AG04449 (cell line): Measurements from ENCODE around the gene MEOX1.

ENCODE experiments used
- CTCF ChIA-PET: fragments of 350-600 bp; formaldehyde crosslinking; extraction: SDS; loops from one replicate; lab custom pipeline; 2021; ENCODE audit warnings: antibody characterized with exemption; lab: Yijun Ruan, JAX
- POLR2A ChIA-PET: fragments of 400-600, 350-600 bp; formaldehyde crosslinking; extraction: SDS; loops from one replicate; lab custom pipeline; 2020; ENCODE audit warnings: antibody characterized with exemption, inconsistent platforms; lab: Yijun Ruan, JAX
- DNase-seq: peaks from one replicate; pipeline ENCODE4 v3.0.0-alpha.2; 2010; ENCODE audit warnings: low read depth, low spot score
- H3K4me3 ChIP-seq: 2 replicates; pipeline ENCODE4 v1.5.1; 2011; ENCODE audit warnings: low read depth, mild to moderate bottlenecking, control low read depth, low read length
- CTCF ChIP-seq: IDR thresholded peaks from one replicate; pipeline ENCODE4 v1.5.1; 2011; ENCODE audit warnings: mild to moderate bottlenecking, moderate library complexity, low read length, control low read depth, inconsistent platforms; ENCODE audit not compliant: insufficient read depth; ENCODE audit errors: missing control alignments

The MEOX1 gene

GRCh38 chr17:43703630-43704029 lies 41.9 kb upstream of the MEOX1 start:
- no peak for TF ChIP-seq CTCF
- H3K4me3 ChIP-seq, result no peak overlapping the region
- no peak for DNase-seq
- ChIA-PET POLR2A (no interaction called here), CTCF (interaction anchor here (0.8 to 24.6 kb wide), 3 partner anchors 10 to 56 kb away, joined by 3 to 1463 read pairs (median 20); partner anchors contain the start of gene SOST)

- DNase-seq, result no peak
- TF ChIP-seq CTCF, result no peak
- ChIA-PET CTCF (interaction anchor here (0.8 to 24.6 kb wide), 6 partner anchors 9 to 128 kb away, joined by 3 to 1463 read pairs (median 5); partner anchors contain the start of gene SOST), POLR2A (no interaction called here)
- no peak overlapping the region for H3K4me3 ChIP-seq
Observed at GRCh38 chr17:43702637-43703036, 40.9 kb upstream of the MEOX1 start.

- CTCF ChIA-PET, result interaction anchor here (1.7 to 24.6 kb wide), 5 partner anchors 10 to 58 kb away, joined by 5 to 1463 read pairs (median 8); partner anchors contain the start of gene SOST
- TF ChIP-seq CTCF, result no peak
- DNase-seq, result no peak
- POLR2A ChIA-PET, result interaction anchor here (0.6 kb wide), 1 partner anchor 13 kb away, joined by 3 read pairs; no protein-coding TSS in a partner anchor
- H3K4me3 ChIP-seq, result no peak overlapping the region
Observed at GRCh38 chr17:43701318-43701743, 39.6 kb upstream of the MEOX1 start.

- CTCF ChIA-PET, result interaction anchor here (1.9 to 24.6 kb wide), 4 partner anchors 10 to 123 kb away, joined by 6 to 1463 read pairs (median 18); partner anchors contain the start of gene SOST
- POLR2A ChIA-PET, result no interaction called here
- no peak for TF ChIP-seq CTCF
- no peak for DNase-seq
- H3K4me3 ChIP-seq, result no peak overlapping the region
Observed at GRCh38 chr17:43699438-43699756, 37.7 kb upstream of the MEOX1 start.

- CTCF ChIA-PET, result interaction anchor here (0.9 to 24.6 kb wide), 6 partner anchors 10 to 122 kb away, joined by 3 to 1463 read pairs (median 10); partner anchors contain the start of gene SOST
- no peak for TF ChIP-seq CTCF
Observed at GRCh38 chr17:43698678-43699437, 37.1 kb upstream of the MEOX1 start.

GRCh38 chr17:43697937-43698336 lies 36.2 kb upstream of the MEOX1 start:
- no peak for TF ChIP-seq CTCF
- H3K4me3 ChIP-seq, result no peak overlapping the region
- ChIA-PET POLR2A (no interaction called here), CTCF (interaction anchor here (1.1 to 24.6 kb wide), 8 partner anchors 9 to 121 kb away, joined by 3 to 1463 read pairs (median 10); partner anchors contain the start of gene SOST)
- no peak for DNase-seq

More at GRCh38 chr17:43698678-43699437, 37.1 kb upstream of the MEOX1 start:
- no peak overlapping the region for H3K4me3 ChIP-seq
- POLR2A ChIA-PET, result no interaction called here
- no peak for DNase-seq
